Measurements from ENCODE around the gene DBET.
"Not testable (repeated sequence)": the region's sequence is repeated elsewhere in the genome, so short reads cannot be mapped to it uniquely, and the experiment has no call there.

Gene DBET

DNA sequence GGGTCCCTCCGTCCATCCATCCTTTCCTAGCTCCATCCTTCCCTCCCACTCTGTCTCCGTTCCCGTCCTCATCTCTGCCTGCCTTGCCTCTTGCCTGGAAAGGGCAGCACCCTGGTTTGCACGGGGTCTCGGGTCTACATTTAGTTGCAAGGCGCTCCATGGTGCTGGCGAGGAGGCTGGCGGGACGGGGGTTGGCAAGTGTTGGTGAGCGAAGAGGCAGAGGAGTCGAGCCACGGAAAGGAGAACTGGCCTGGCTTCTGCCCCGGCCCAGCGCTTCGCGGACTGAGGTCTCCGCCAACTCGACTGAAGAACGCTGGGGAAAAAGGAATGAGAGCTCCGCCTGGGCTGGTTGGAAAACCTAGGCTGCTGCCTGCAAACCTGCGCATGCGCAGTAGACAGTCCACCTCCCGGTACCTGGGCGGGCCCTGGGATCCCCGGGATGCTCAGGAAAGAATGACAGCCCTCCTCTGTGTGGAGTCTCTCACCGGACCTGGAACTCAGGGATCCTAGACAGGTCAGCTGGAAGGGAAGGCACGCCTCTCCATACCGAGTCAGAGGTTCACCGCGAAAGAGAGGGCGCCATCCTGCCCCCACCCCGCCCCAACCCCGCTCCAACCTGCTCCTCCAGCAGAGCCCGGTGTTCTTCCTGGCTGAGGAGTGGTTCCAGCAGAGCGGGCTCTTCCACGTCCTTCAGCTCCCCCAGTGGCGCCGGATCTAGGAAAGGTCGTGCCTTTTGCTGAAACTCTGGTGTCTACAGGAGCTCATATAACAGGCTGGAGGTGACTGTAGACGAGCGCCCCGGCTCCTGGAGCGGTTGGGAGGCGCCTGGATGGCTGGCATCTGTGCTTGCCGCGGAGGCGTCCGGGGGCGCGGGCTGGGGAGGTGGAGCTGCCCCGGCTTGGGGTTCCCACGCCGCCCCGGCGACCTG lies 43.2 kb upstream of the DBET start:
- Histone ChIP-seq H3K4me1 (ENCODE audit: control insufficient read depth, insufficient read depth, low read length, poor library complexity, severe bottlenecking) (peaks cover 10% of the 10 kb centered on the region), H3K9me3 (ENCODE audit: control insufficient read depth, low read length) (no peaks in the 10 kb centered on the region), H3K27me3 (replicated peaks; ENCODE audit: control insufficient read depth, insufficient read depth, low read length, poor library complexity, severe bottlenecking) (peaks cover 17% of the 10 kb centered on the region), H3K36me3 (ENCODE audit: control insufficient read depth, insufficient read depth, low read length) (no peaks in the 10 kb centered on the region), H3K27ac (ENCODE audit: insufficient read depth, low read length, poor library complexity, severe bottlenecking) (no peak overlapping the region), H3K4me3 (ENCODE audit: insufficient read depth, low read depth, low read length, poor library complexity, severe bottlenecking) (peak overlapping the region; percentile 19)
- no peak for DNase-seq

DNA sequence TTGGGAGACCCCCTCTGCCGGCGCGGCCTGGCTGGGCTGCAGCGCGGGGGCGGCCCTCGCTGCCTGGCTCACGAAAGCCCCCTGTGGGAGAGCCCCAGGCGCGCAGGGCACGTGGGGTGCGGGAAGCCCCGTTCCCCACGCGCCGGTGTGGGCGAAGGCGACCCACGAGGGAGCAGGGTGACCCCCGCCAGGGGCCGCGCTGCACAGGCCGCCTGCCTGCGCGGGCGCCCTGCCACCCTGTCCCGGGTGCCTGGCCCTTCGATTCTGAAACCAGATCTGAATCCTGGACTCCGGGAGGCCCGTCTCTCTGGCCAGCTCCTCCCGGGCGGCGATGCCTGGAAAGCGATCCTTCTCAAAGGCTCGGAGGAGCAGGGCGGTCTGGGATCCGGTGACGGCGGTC lies 42.3 kb upstream of the DBET start:
- peaks cover 15% of the 10 kb centered on the region for H3K27me3 ChIP-seq (replicated peaks; ENCODE audit: control insufficient read depth, insufficient read depth, low read length, poor library complexity, severe bottlenecking)
- DNase-seq: not testable (repeated sequence)

DNA sequence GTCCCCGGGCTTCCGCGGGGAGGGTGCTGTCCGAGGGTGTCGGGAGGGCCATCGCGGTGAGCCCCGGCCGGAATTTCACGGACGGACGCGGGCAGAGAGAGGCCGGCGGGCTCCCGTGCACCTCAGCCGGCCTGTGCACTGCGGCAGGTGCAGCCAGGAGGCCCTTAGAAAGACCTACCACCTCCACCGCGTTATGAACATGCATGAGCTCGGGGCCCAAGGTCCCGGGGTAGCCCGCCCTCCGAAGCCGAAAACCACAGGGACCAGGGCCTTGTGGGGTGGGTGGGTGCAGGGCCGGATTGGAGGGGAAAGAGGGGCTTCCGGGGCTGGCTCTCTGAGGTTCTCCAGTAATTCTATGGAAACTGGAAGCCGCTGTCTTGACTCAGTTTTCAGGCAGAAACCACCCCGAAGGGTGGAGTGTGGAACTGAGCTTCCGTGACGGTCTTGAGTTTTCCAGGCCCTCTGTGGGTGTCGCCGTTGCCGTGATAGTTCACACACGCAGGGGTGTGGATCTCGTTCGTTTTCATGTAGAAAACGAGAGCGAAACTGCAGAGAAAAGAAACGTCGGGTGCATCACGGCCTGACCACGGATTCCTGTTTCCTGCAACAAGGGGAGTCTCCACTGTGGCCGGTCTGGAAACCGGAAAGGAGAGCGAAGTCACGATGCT lies 41.6 kb upstream of the DBET start:
- DNase-seq; H3K36me3 ChIP-seq (ENCODE audit: control insufficient read depth, insufficient read depth, low read length); H3K27ac ChIP-seq (ENCODE audit: insufficient read depth, low read length, poor library complexity, severe bottlenecking); H3K9me3 ChIP-seq (ENCODE audit: control insufficient read depth, low read length): not testable (repeated sequence)
- H3K4me1 ChIP-seq (ENCODE audit: control insufficient read depth, insufficient read depth, low read length, poor library complexity, severe bottlenecking): peaks cover 10% of the 10 kb centered on the region
- peak overlapping the region; percentile 9 for H3K4me3 ChIP-seq (ENCODE audit: insufficient read depth, low read depth, low read length, poor library complexity, severe bottlenecking)
- peaks cover 15% of the 10 kb centered on the region for H3K27me3 ChIP-seq (replicated peaks; ENCODE audit: control insufficient read depth, insufficient read depth, low read length, poor library complexity, severe bottlenecking)

More for the DNA sequence above, 42.3 kb upstream of the DBET start:
- H3K27ac ChIP-seq (ENCODE audit: insufficient read depth, low read length, poor library complexity, severe bottlenecking); H3K4me3 ChIP-seq (ENCODE audit: insufficient read depth, low read depth, low read length, poor library complexity, severe bottlenecking); H3K36me3 ChIP-seq (ENCODE audit: control insufficient read depth, insufficient read depth, low read length); H3K9me3 ChIP-seq (ENCODE audit: control insufficient read depth, low read length): not testable (repeated sequence)
- H3K4me1 ChIP-seq (ENCODE audit: control insufficient read depth, insufficient read depth, low read length, poor library complexity, severe bottlenecking): peaks cover 10% of the 10 kb centered on the region

DNA sequence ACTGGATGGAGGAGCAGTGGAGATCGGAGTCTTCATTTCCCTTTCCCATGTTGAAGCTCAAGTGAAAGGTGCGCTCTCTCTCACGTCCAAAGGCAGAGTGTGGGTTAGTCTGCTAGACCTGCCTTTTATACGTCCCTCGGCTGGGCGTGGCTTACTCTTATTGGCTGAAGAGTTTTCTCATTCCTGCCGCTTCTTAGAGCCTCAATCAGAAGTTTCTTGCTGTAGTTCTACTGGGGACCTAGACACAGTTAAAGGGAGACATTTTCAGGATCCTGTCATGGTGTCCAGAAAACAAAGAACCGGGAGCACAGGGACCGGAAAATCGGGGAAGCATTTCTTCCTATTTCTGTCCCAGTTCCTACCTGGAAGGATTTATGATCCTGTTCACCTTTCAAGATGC lies 37.1 kb upstream of the DBET start, which contains the start of gene FRG2:
TSS of gene FRG2 (minus strand) at position 101 of the 400 bp plus-strand sequence. CDS start at position 49, 52 bp downstream.
- not testable (repeated sequence) for H3K36me3 ChIP-seq (ENCODE audit: control insufficient read depth, insufficient read depth, low read length); H3K4me1 ChIP-seq (ENCODE audit: control insufficient read depth, insufficient read depth, low read length, poor library complexity, severe bottlenecking); H3K27me3 ChIP-seq (replicated peaks; ENCODE audit: control insufficient read depth, insufficient read depth, low read length, poor library complexity, severe bottlenecking); H3K9me3 ChIP-seq (ENCODE audit: control insufficient read depth, low read length); H3K27ac ChIP-seq (ENCODE audit: insufficient read depth, low read length, poor library complexity, severe bottlenecking); H3K4me3 ChIP-seq (ENCODE audit: insufficient read depth, low read depth, low read length, poor library complexity, severe bottlenecking); DNase-seq

DNA sequence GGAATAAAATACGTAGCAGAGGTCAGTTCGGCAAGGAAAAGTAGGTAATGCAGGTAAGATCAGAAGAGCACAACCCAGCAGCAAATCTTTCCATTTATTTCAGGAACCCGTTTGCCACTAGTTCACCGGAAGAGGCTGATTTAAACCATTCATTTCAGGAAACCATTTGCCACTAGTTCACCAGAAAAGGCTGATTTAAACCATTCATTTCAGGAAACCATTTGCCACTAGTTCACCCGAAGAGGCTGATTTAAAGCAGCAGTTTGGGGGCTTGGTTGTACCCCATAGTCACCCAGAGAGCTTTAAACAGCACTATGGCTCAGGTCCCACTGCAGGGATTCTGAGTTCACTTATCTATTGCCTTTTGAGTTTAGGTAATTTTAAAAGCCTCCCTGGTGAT lies 33.0 kb upstream of the DBET start:
- H3K27ac ChIP-seq (ENCODE audit: insufficient read depth, low read length, poor library complexity, severe bottlenecking); DNase-seq; H3K4me1 ChIP-seq (ENCODE audit: control insufficient read depth, insufficient read depth, low read length, poor library complexity, severe bottlenecking); H3K4me3 ChIP-seq (ENCODE audit: insufficient read depth, low read depth, low read length, poor library complexity, severe bottlenecking); H3K36me3 ChIP-seq (ENCODE audit: control insufficient read depth, insufficient read depth, low read length); H3K27me3 ChIP-seq (replicated peaks; ENCODE audit: control insufficient read depth, insufficient read depth, low read length, poor library complexity, severe bottlenecking); H3K9me3 ChIP-seq (ENCODE audit: control insufficient read depth, low read length): not testable (repeated sequence)

DNA sequence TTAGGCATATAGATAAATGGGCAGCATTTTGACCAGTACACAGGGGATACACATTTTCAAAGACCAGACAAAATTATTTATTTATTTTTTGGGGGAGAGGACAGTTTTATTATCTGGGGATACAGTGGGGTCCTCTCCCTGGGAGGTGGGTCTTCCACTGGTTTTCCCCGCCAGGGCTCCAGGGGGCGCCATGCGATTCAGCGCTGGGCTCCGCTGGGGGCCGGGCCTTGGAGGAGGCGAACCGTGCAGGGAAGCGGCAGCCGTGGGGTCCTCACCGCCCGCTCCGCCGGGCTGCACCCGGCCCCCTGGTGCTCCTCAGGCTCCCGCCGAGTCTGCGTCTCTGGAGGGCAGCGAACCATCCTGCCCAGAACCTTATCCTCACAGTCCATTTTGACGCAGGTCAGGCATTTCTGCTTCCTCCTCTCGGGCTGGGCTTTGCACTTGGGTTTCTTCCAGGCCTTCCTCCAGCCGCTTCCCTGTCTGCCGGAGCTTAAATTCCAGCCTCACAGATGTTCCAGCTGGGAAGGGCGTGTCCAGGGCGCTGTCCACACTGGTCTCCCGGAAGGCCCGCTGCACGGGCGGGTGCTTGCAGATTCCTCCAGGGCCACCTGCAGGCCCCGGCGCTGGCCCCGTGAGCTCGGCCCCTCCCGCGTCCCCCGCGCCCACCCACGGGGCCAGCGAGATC lies 26.5 kb upstream of the DBET start:
- H3K4me1 ChIP-seq (ENCODE audit: control insufficient read depth, insufficient read depth, low read length, poor library complexity, severe bottlenecking); H3K27me3 ChIP-seq (replicated peaks; ENCODE audit: control insufficient read depth, insufficient read depth, low read length, poor library complexity, severe bottlenecking); DNase-seq; H3K27ac ChIP-seq (ENCODE audit: insufficient read depth, low read length, poor library complexity, severe bottlenecking); H3K9me3 ChIP-seq (ENCODE audit: control insufficient read depth, low read length); H3K4me3 ChIP-seq (ENCODE audit: insufficient read depth, low read depth, low read length, poor library complexity, severe bottlenecking); H3K36me3 ChIP-seq (ENCODE audit: control insufficient read depth, insufficient read depth, low read length): not testable (repeated sequence)

DNA sequence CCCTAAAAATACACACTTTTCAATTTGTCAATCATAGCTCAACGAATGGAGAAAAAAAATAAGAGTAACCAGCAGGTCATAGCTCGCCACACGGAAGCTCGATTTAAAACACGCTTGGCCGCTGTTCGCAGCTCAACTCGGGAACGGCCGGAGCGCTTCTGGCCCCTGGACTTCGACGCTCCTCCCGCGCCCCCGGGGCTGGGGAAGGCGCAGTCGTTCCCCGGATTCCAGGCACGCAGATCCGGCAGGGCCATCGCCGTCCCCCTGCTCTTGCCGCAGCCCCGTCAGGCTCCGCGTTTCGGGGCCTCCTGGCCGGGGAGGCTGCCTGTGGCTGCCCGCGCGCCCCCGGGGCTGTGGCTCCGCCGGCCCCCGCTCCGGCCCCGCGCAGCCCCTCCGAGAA lies 23.4 kb upstream of the DBET start:
- not testable (repeated sequence) for H3K27me3 ChIP-seq (replicated peaks; ENCODE audit: control insufficient read depth, insufficient read depth, low read length, poor library complexity, severe bottlenecking); DNase-seq; H3K36me3 ChIP-seq (ENCODE audit: control insufficient read depth, insufficient read depth, low read length); H3K4me3 ChIP-seq (ENCODE audit: insufficient read depth, low read depth, low read length, poor library complexity, severe bottlenecking); H3K4me1 ChIP-seq (ENCODE audit: control insufficient read depth, insufficient read depth, low read length, poor library complexity, severe bottlenecking); H3K9me3 ChIP-seq (ENCODE audit: control insufficient read depth, low read length); H3K27ac ChIP-seq (ENCODE audit: insufficient read depth, low read length, poor library complexity, severe bottlenecking)

DNA sequence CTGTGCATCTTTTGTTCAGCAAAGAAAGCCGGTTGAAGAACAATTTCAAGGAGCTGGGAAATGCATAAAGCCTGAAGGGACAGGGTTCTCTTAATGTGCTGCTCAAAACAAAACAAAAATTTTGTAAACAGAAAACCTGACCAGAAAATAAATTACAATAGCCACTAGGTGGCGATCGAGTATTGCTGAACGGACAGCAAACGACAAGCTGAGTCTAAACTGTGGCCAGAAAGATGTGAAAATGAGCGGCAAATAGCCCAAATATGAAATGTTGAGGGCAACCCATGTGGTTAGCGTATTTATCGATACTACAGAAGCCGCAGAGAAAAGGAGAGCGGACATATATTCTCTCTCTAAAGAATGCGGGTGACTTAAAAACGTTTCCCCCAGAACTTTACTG lies 16.7 kb upstream of the DBET start:
- not testable (repeated sequence) for H3K4me1 ChIP-seq (ENCODE audit: control insufficient read depth, insufficient read depth, low read length, poor library complexity, severe bottlenecking); H3K27ac ChIP-seq (ENCODE audit: insufficient read depth, low read length, poor library complexity, severe bottlenecking); H3K9me3 ChIP-seq (ENCODE audit: control insufficient read depth, low read length); H3K36me3 ChIP-seq (ENCODE audit: control insufficient read depth, insufficient read depth, low read length); H3K4me3 ChIP-seq (ENCODE audit: insufficient read depth, low read depth, low read length, poor library complexity, severe bottlenecking); H3K27me3 ChIP-seq (replicated peaks; ENCODE audit: control insufficient read depth, insufficient read depth, low read length, poor library complexity, severe bottlenecking); DNase-seq

DNA sequence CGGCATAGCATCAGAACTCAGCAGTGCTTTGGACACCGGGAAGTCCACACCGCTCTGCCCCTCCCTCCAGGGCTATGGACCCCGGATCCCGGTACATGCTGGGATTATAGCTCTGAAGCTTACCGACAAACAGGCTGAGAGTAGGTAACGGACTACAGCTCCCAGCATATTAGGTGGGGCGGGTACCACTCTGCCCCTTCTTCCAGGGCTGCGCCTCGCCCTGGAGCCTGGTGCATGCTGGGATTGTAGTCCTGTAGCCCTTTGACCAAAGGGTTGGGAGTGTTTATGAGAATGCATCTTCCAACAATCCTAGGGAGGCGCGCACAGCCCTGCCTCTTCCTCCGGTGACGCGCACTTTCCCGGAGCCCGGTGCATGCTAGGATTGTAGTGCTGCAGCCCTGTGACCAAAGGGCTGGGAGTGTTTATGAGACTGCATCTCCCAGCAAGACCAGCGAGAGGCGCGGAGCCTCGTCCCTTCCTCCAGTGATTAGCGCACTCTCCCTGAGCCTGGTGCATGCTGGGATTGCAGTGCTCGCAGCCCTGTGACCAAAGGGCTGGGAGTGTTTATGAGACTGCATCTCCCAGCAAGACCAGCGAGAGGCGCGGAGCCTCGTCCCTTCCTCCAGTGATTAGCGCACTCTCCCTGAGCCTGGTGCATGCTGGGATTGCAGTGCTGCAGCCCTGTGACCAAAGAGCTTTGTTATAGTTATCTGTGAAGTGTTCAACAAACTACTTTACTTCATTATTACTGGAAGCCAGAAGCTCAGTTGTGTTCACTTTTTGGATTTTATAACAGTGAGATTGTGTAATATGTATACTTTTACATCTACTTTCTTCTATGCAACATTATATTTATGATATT lies 14.7 kb upstream of the DBET start:
- not testable (repeated sequence) for H3K4me1 ChIP-seq (ENCODE audit: control insufficient read depth, insufficient read depth, low read length, poor library complexity, severe bottlenecking); H3K27ac ChIP-seq (ENCODE audit: insufficient read depth, low read length, poor library complexity, severe bottlenecking); H3K36me3 ChIP-seq (ENCODE audit: control insufficient read depth, insufficient read depth, low read length); H3K27me3 ChIP-seq (replicated peaks; ENCODE audit: control insufficient read depth, insufficient read depth, low read length, poor library complexity, severe bottlenecking); H3K4me3 ChIP-seq (ENCODE audit: insufficient read depth, low read depth, low read length, poor library complexity, severe bottlenecking); DNase-seq; H3K9me3 ChIP-seq (ENCODE audit: control insufficient read depth, low read length)
